GM12872 (cell line): ENCODE measurements around the gene TCHH.

ENCODE experiments used
- CTCF ChIP-seq: IDR thresholded peaks from 3 replicates; pipeline ENCODE4 v1.5.1; 2011; ENCODE audit warnings: low read depth, mild to moderate bottlenecking, low read length, moderate library complexity; ENCODE audit not compliant: insufficient read depth

The TCHH gene

GRCh38 chr1:152151646-152152045, 36.4 kb upstream of the TCHH start:
- TF ChIP-seq CTCF: no peak

- no peak for TF ChIP-seq CTCF
Observed at GRCh38 chr1:152148981-152149380, 33.7 kb upstream of the TCHH start.

- no peak for TF ChIP-seq CTCF
Observed at GRCh38 chr1:152148051-152148450, 32.8 kb upstream of the TCHH start.

- TF ChIP-seq CTCF: no peak
Observed at GRCh38 chr1:152145769-152146168, 30.5 kb upstream of the TCHH start.

GRCh38 chr1:152143150-152143887, 28.1 kb upstream of the TCHH start:
- no peak for TF ChIP-seq CTCF

- peak; percentile 69 for TF ChIP-seq CTCF
Observed at GRCh38 chr1:152141971-152142584, 26.8 kb upstream of the TCHH start.

- no peak for TF ChIP-seq CTCF
Observed at GRCh38 chr1:152137215-152137614, 22.0 kb upstream of the TCHH start.
